ENCODE data around the gene ABAT. TPM values are rescaled to one million over a fixed set of nuclear protein-coding genes. Genes with fewer than 3 reads are reported as not detected.

ABAT gene
- total RNA-seq, 1 experiment from 2014 or later: 4.7 TPM

- H3K9me2 ChIP-seq (ENCODE audit: insufficient read depth): no peaks in the 10 kb centered on the region
- ChIA-PET POLR2A (no interaction called here), RAD21 (ENCODE audit: low non-redundant PET in 1 of 2, low total read pairs in 2 of 2, uncharacterized antibody in 2 of 2, unreplicated experiment in 2 of 2) (no interaction called here), CTCF (no interaction called here)
- H3K4me1 ChIP-seq (ENCODE audit: control insufficient read depth in 1 of 2, insufficient read depth in 2 of 2, low read length in 2 of 2): no peaks in the 10 kb centered on the region
- no TSS peak for BruUV-seq (replicated peaks)
- DNase-seq (ENCODE audit: low read depth, low spot score) (no peak), ATAC-seq (no peak)
- H3K9ac ChIP-seq (ENCODE audit: low read length): no peak overlapping the region
- intact Hi-C loops (cut with micrococcal nuclease): no loop called here
- H3K36me3 ChIP-seq (ENCODE audit: control insufficient read depth in 1 of 2, insufficient read depth in 2 of 2, low read length in 2 of 2): no peaks in the 10 kb centered on the region
- no peaks in the 10 kb centered on the region for H3K27me3 ChIP-seq (ENCODE audit: insufficient read depth, low read length)
- H3K4me3 ChIP-seq (replicated peaks in 1 of 2; ENCODE audit: low read depth in 1 of 2, low read length in 2 of 2): no peak overlapping the region
- H3K79me2 ChIP-seq (ENCODE audit: insufficient read depth, low read length): no peaks in the 10 kb centered on the region
- TF ChIP-seq TCF7L2 (IDR thresholded peaks at IDR 0.05; ENCODE audit: borderline replicate concordance, extremely low read depth, insufficient read depth, insufficient read length): no peak
- TF ChIP-seq SIN3A (IDR thresholded peaks at IDR 0.05; ENCODE audit: low read depth): no peak
- TF ChIP-seq RAD21 (IDR thresholded peaks at IDR 0.05; ENCODE audit: low read depth): no peak
- TF ChIP-seq, protein P1, sequence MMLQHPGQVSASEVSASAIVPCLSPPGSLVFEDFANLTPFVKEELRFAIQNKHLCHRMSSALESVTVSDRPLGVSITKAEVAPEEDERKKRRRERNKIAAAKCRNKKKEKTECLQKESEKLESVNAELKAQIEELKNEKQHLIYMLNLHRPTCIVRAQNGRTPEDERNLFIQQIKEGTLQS (IDR thresholded peaks at IDR 0.05): no peak
- no peak for TF ChIP-seq ZFX (IDR thresholded peaks at IDR 0.05)
- TF ChIP-seq CEBPB (IDR thresholded peaks at IDR 0.05; ENCODE audit: low read depth): no peak
- TF ChIP-seq CBX3 (IDR thresholded peaks at IDR 0.05; ENCODE audit: low read depth): no peak
- TF ChIP-seq FOSL1 (IDR thresholded peaks at IDR 0.05; ENCODE audit: low read depth): no peak
- TF ChIP-seq YY1 (IDR thresholded peaks at IDR 0.05; ENCODE audit: extremely low read depth, insufficient replicate concordance, low read depth, low read length): no peak
- no peak for TF ChIP-seq SP1 (IDR thresholded peaks at IDR 0.05; ENCODE audit: low read depth)
- no peak for TF ChIP-seq ZNF274 (IDR thresholded peaks at IDR 0.05; ENCODE audit: low read depth, low read length)
- TF ChIP-seq CTCF (IDR thresholded peaks at IDR 0.05 in 2 of 3, conservative IDR thresholded peaks at IDR 0.05 in 1 of 3; ENCODE audit: borderline replicate concordance in 1 of 3, insufficient read depth in 1 of 3, low read depth in 2 of 3, low read length in 2 of 3): no peak
- TF ChIP-seq EZH2 (IDR thresholded peaks at IDR 0.05): no peak
- no peak overlapping the region for H3K4me2 ChIP-seq (ENCODE audit: low read length)
- no peak overlapping the region for H2AFZ ChIP-seq (ENCODE audit: low read depth, low read length, poor library complexity, severe bottlenecking)
- peaks cover 3 to 7% of the 10 kb centered on the region in 2 experiments; a peak in 2 of 4 replicates for H3K9me3 ChIP-seq (ENCODE audit: control insufficient read depth in 1 of 2, insufficient read depth in 1 of 2, low read depth in 1 of 2, low read length in 2 of 2)
- H3K27ac ChIP-seq (ENCODE audit: low read depth, low read length): no peak overlapping the region
- H4K20me1 ChIP-seq (ENCODE audit: insufficient read depth): no peaks in the 10 kb centered on the region
These were observed 20.6 kb downstream of the ABAT start for GRCh38 chr16:8694795-8695728.
